ENCODE data around the gene CHAD. TPM values are rescaled to one million over a fixed set of nuclear protein-coding genes. Genes with fewer than 3 reads are reported as not detected.
"Not testable (repeated sequence)": the region's sequence is repeated elsewhere in the genome, so short reads cannot be mapped to it uniquely, and the experiment has no call there.

The CHAD gene
- total RNA-seq, 1 donor from 2014 or later, result not detected

- DNase-seq (ENCODE audit: low spot score), result no peak
These were observed 25.1 kb upstream of the CHAD start for GRCh38 chr17:50493744-50494143.

GRCh38 chr17:50492214-50492613 is 23.5 kb upstream of the CHAD start:
- DNase-seq (ENCODE audit: low spot score), result no peak

- DNase-seq (ENCODE audit: low spot score), result no peak
These were observed 22.8 kb upstream of the CHAD start for GRCh38 chr17:50491505-50491904.

- DNase-seq (ENCODE audit: low spot score), result no peak
These were observed 20.2 kb upstream of the CHAD start for GRCh38 chr17:50488880-50489279.

GRCh38 chr17:50487213-50488096 is 18.8 kb upstream of the CHAD start:
- no peak for DNase-seq (ENCODE audit: low spot score)

GRCh38 chr17:50484386-50485155 is 15.9 kb upstream of the CHAD start:
- DNase-seq (ENCODE audit: low spot score), result no peak

GRCh38 chr17:50483266-50483665 is 14.6 kb upstream of the CHAD start:
- no peak for DNase-seq (ENCODE audit: low spot score)

GRCh38 chr17:50482516-50482915 is 13.8 kb upstream of the CHAD start:
- peak; percentile 86 for DNase-seq (ENCODE audit: low spot score)

- DNase-seq (ENCODE audit: low spot score), result no peak
These were observed 13.4 kb upstream of the CHAD start for GRCh38 chr17:50482110-50482509.

- DNase-seq (ENCODE audit: low spot score), result no peak
These were observed 13.0 kb upstream of the CHAD start for GRCh38 chr17:50481648-50482047.

- DNase-seq (ENCODE audit: low spot score), result no peak
These were observed 12.3 kb upstream of the CHAD start for GRCh38 chr17:50480854-50481490.

- DNase-seq (ENCODE audit: low spot score), result no peak
These were observed 11.6 kb upstream of the CHAD start for GRCh38 chr17:50480142-50480764.

GRCh38 chr17:50479522-50480141 is 11.0 kb upstream of the CHAD start:
- DNase-seq (ENCODE audit: low spot score), result peak; percentile 78

- peak; percentile 92 for DNase-seq (ENCODE audit: low spot score)
These were observed 10.0 kb upstream of the CHAD start, which contains the start of gene RSAD1 for GRCh38 chr17:50478391-50479381. RSAD1 (plus strand) TSS chr17:50478860; CDS start chr17:50478885, 25 bp downstream.

- DNase-seq (ENCODE audit: low spot score), result no peak
These were observed 9.3 kb upstream of the CHAD start for GRCh38 chr17:50477976-50478375.

GRCh38 chr17:50476545-50477315 is 8.1 kb upstream of the CHAD start:
- DNase-seq (ENCODE audit: low spot score), result no peak

- not testable (repeated sequence) for DNase-seq (ENCODE audit: low spot score)
These were observed 7.3 kb upstream of the CHAD start for GRCh38 chr17:50475775-50476544.

- DNase-seq (ENCODE audit: low spot score), result no peak
These were observed 6.7 kb upstream of the CHAD start for GRCh38 chr17:50475362-50475761.

Measured in umbilical cord (tissue), 2 donors.